Measurements from ENCODE around the gene CEP72. TPM values are rescaled to one million over a fixed set of nuclear protein-coding genes. Genes with fewer than 3 reads are reported as not detected.

Gene CEP72
- total RNA-seq, 4 donors from 2014 or later = 2.6 to 9.4 (median 4.2) TPM

GRCh38 chr5:673161-673830 is 61.2 kb downstream of the CEP72 start:
- in situ Hi-C loops (cut with MboI; ENCODE audit: low pct_ligation_motif_present in 1 of 4, low pct_unique_long_range_greater_than_20kb in 1 of 4, low sequenced_read_pairs in 3 of 4) (loop anchor here in 1 of 4 donors (25.0 kb wide), 1 partner anchor 239 kb away; no protein-coding TSS in a partner anchor), intact Hi-C loops (cut with DNase I; ENCODE audit: low total_unique reads) (no loop called here)
- 0 to 35% methylated on average over 3 to 16 of the region's 19 CpGs for WGBS, 2 donors (ENCODE audit: low coverage in 1 of 2)
- Histone ChIP-seq H3K4me3 (peak overlapping the region in 1 of 4 donors; percentile 4), H3K36me3 (no peaks in the 10 kb centered on the region), H3K27me3 (no peaks in the 10 kb centered on the region), H3K9me3 (no peaks in the 10 kb centered on the region), H3K27ac (peak overlapping the region in 2 of 4 donors; percentile 53 to 61), H3K4me1 (peaks cover 34 to 43% (median 36%) of the 10 kb centered on the region in 4 donors)
- no peak for DNase-seq
- TF ChIP-seq POLR2A (IDR thresholded peaks at IDR 0.05) = no peak
- TF ChIP-seq, protein P1, sequence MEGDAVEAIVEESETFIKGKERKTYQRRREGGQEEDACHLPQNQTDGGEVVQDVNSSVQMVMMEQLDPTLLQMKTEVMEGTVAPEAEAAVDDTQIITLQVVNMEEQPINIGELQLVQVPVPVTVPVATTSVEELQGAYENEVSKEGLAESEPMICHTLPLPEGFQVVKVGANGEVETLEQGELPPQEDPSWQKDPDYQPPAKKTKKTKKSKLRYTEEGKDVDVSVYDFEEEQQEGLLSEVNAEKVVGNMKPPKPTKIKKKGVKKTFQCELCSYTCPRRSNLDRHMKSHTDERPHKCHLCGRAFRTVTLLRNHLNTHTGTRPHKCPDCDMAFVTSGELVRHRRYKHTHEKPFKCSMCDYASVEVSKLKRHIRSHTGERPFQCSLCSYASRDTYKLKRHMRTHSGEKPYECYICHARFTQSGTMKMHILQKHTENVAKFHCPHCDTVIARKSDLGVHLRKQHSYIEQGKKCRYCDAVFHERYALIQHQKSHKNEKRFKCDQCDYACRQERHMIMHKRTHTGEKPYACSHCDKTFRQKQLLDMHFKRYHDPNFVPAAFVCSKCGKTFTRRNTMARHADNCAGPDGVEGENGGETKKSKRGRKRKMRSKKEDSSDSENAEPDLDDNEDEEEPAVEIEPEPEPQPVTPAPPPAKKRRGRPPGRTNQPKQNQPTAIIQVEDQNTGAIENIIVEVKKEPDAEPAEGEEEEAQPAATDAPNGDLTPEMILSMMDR (IDR thresholded peaks at IDR 0.05) = no peak
- no peak for TF ChIP-seq POLR2AphosphoS5 (IDR thresholded peaks at IDR 0.05)
- TF ChIP-seq EP300 (IDR thresholded peaks at IDR 0.05; ENCODE audit: low read depth) = no peak

DNA sequence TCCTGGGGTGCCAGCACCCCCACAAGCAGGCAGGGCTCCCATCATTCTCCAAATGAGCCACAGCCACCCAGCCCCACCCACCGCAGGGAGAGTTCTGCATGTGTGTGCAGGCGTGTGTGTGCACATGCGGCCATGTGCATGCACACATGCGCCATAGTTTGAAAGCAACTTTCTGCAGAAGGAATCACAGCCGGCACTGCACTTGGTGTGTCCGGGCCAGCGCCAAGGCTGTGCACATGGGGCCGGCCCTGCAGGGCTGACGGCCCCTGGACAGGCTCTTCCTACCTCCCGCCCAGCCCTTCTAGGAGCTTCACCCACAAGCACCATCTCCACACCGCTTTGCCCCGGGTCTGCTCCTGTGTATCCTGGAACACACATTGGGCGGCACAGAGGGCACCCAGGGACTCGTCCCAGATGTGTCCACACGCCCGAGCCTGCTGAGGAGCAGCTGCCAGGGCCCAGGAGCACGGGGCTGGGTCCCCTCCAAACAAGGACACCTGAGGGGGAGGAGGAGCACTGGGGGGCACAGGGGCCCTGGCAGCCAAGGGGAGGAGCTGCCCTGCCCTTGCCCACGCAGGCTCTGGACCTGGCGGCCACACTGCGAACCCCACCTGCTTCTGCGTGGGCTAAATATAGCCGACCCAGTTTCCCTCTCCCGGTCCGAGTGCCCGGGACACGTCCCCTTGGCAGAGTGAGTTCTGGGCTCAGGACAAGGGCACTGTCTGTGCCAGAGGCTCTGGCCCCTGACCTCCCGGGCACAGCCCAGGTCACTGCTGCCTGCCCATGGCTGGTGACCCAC is 61.9 kb downstream of the CEP72 start:
- TF ChIP-seq, protein P1 (IDR thresholded peaks at IDR 0.05) = peak in 1 of 5 experiments; percentile 8
- TF ChIP-seq POLR2AphosphoS5 (IDR thresholded peaks at IDR 0.05) = no peak
- TF ChIP-seq EP300 (IDR thresholded peaks at IDR 0.05; ENCODE audit: low read depth) = no peak
- TF ChIP-seq POLR2A (IDR thresholded peaks at IDR 0.05) = no peak
- intact Hi-C loops (cut with DNase I; ENCODE audit: low total_unique reads) = no loop called here
- no peak for DNase-seq
- in situ Hi-C loops (cut with MboI; ENCODE audit: low pct_ligation_motif_present in 1 of 4, low pct_unique_long_range_greater_than_20kb in 1 of 4, low sequenced_read_pairs in 3 of 4) = loop anchor here in 1 of 4 donors (25.0 kb wide), 1 partner anchor 238 kb away; no protein-coding TSS in a partner anchor
- no peaks in the 10 kb centered on the region for H3K9me3 ChIP-seq
- H3K4me1 ChIP-seq = peaks cover 34 to 40% (median 36%) of the 10 kb centered on the region in 4 donors
- no peaks in the 10 kb centered on the region for H3K27me3 ChIP-seq
- no peak overlapping the region for H3K4me3 ChIP-seq
- H3K27ac ChIP-seq = peak overlapping the region in 3 of 4 donors; percentile 4 to 53 (median 44)
- 63% methylated on average over 27 of the region's 27 CpGs; no CpG with 5 or more reads in 1 of the 2 donors for WGBS, 2 donors (ENCODE audit: low coverage in 1 of 2)
- no peaks in the 10 kb centered on the region for H3K36me3 ChIP-seq

GRCh38 chr5:674630-675011 is 62.5 kb downstream of the CEP72 start:
- Histone ChIP-seq H3K4me1 (peaks cover 31 to 37% (median 35%) of the 10 kb centered on the region in 4 donors), H3K4me3 (no peak overlapping the region), H3K27me3 (no peaks in the 10 kb centered on the region), H3K36me3 (no peaks in the 10 kb centered on the region), H3K27ac (peak overlapping the region in 3 of 4 donors; percentile 4 to 53 (median 44)), H3K9me3 (no peaks in the 10 kb centered on the region)
- DNase-seq = no peak
- in situ Hi-C loops (cut with MboI; ENCODE audit: low pct_ligation_motif_present in 1 of 4, low pct_unique_long_range_greater_than_20kb in 1 of 4, low sequenced_read_pairs in 3 of 4) = loop anchor here in 1 of 4 donors (25.0 kb wide), 1 partner anchor 238 kb away; no protein-coding TSS in a partner anchor
- no peak for TF ChIP-seq POLR2AphosphoS5 (IDR thresholded peaks at IDR 0.05)
- no peak for TF ChIP-seq POLR2A (IDR thresholded peaks at IDR 0.05)
- TF ChIP-seq, protein P1 (IDR thresholded peaks at IDR 0.05) = no peak
- TF ChIP-seq EP300 (IDR thresholded peaks at IDR 0.05; ENCODE audit: low read depth) = no peak
- intact Hi-C loops (cut with DNase I; ENCODE audit: low total_unique reads) = no loop called here
- WGBS, 2 donors (ENCODE audit: low coverage in 1 of 2) = 57% methylated on average over 4 of the region's 7 CpGs; no CpG with 5 or more reads in 1 of the 2 donors

All from transverse colon (tissue), 4 donors.